Left lung (tissue), 10 donors: ENCODE data around the gene DDA1. TPM values are rescaled to one million over a fixed set of nuclear protein-coding genes. Genes with fewer than 3 reads are reported as not detected.

ENCODE experiments used
- ATAC-seq: fragments of 200-7000 bp; cut with Tn5 transposase; one replicate; pipeline ENCODE4 v1.9.1; 2020; ENCODE audit warnings: moderate library complexity
- DNase-seq, 4 donors: peaks; one replicate each; pipeline ENCODE4 v3.0.0-alpha.2; 2013 to 2020
- H3K27ac ChIP-seq, 2 donors: fragments of 200-600 bp; sonication (generic) in 1 of 2; one replicate each; pipeline versions ENCODE4 v1.5.0 to v1.8.0; 2020 to 2021
- H3K27me3 ChIP-seq, 2 donors: fragments of 200-600 bp; sonication (generic) in 1 of 2; one replicate each; pipeline versions ENCODE4 v1.5.0 to v1.8.0; 2020 to 2021
- H3K36me3 ChIP-seq, 2 donors: fragments of 200-600 bp; sonication (generic) in 1 of 2; one replicate each; pipeline versions ENCODE4 v1.5.0 to v1.8.0; 2020 to 2021
- H3K4me1 ChIP-seq, 2 donors: fragments of 200-600 bp; one replicate each; pipeline ENCODE4 v1.8.0; 2021
- H3K4me3 ChIP-seq, 2 donors: fragments of 200-600 bp; sonication (generic) in 1 of 2; one replicate each; pipeline versions ENCODE4 v1.5.0 to v1.8.0; 2020 to 2021; ENCODE audit warnings: mild to moderate bottlenecking in 1 of 2
- H3K9me3 ChIP-seq, 2 donors: fragments of 200-600 bp; sonication (generic) in 1 of 2; one replicate each; pipeline versions ENCODE4 v1.5.0 to v1.8.0; 2020 to 2021
- CTCF ChIP-seq, 2 donors: fragments of 200-600 bp; sonication (generic) in 1 of 2; IDR thresholded peaks; one replicate each; pipeline versions ENCODE4 v1.5.0 to v1.8.0; 2021; ENCODE audit warnings: antibody characterized with exemption in 2 of 2
- intact Hi-C, 2 donors: fragments of 100-400 bp; cut with DNase I; formaldehyde crosslinking; loops; one replicate each; pipeline versions ENCODE4 v1.11.2 to v1.14.2; 2022
- polyA plus RNA-seq, 6 donors: library from polyadenylated mRNA; unstranded; fragments of 120-200 nt; gene quantifications; one replicate each; pipeline ENCODE4 v1.2.1, GENCODE V29; 2013; ENCODE audit not compliant: insufficient read length in 6 of 6
- total RNA-seq, 2 donors: library from RNA; stranded (reverse); fragmentation: NEBNext Ultra II Directional; extraction: Animal tissue kit (Norgen Biotek cat#: 25700); gene quantifications; one replicate each; pipeline ENCODE4 v1.2.1, GENCODE V29; 2021
- donor health status: DM: no; HTN: yes; CAD: no.
- donor health status: DM: no; HTN: no; CAD: no.

The DDA1 gene
- total and polyA plus RNA-seq, 8 donors = 24.7 to 44.1 (median 33.0) TPM

GRCh38 chr19:17329366-17330261, 20.3 kb downstream of the DDA1 start:
- H3K36me3 ChIP-seq = peaks cover 0 to 15% of the 10 kb centered on the region in 2 donors
- no peak overlapping the region for H3K4me3 ChIP-seq
- no peak for TF ChIP-seq CTCF (IDR thresholded peaks at IDR 0.05)
- DNase-seq = no peak
- intact Hi-C loops = no loop called here
- peaks cover 0 to 41% of the 10 kb centered on the region in 2 donors for H3K4me1 ChIP-seq
- no peak for ATAC-seq
- peaks cover 0 to 35% of the 10 kb centered on the region in 2 donors for H3K27me3 ChIP-seq
- H3K27ac ChIP-seq = no peak overlapping the region
- H3K9me3 ChIP-seq = peaks cover 0 to 2% of the 10 kb centered on the region in 2 donors

GRCh38 chr19:17330262-17331044, 21.1 kb downstream of the DDA1 start:
- intact Hi-C loops = no loop called here
- Histone ChIP-seq H3K4me1 (peaks cover 0 to 47% of the 10 kb centered on the region in 2 donors), H3K4me3 (no peak overlapping the region), H3K27me3 (peaks cover 0 to 35% of the 10 kb centered on the region in 2 donors), H3K36me3 (peaks cover 0 to 9% of the 10 kb centered on the region in 2 donors), H3K27ac (no peak overlapping the region), H3K9me3 (peaks cover 0 to 2% of the 10 kb centered on the region in 2 donors)
- no peak for ATAC-seq
- DNase-seq = no peak
- no peak for TF ChIP-seq CTCF (IDR thresholded peaks at IDR 0.05)

GRCh38 chr19:17331045-17331558, 21.7 kb downstream of the DDA1 start:
- DNase-seq (no peak), ATAC-seq (no peak)
- H3K9me3 ChIP-seq = peaks cover 0 to 2% of the 10 kb centered on the region in 2 donors
- peaks cover 0 to 9% of the 10 kb centered on the region in 2 donors for H3K36me3 ChIP-seq
- peaks cover 4 to 54% of the 10 kb centered on the region in 2 donors for H3K4me1 ChIP-seq
- H3K4me3 ChIP-seq = no peak overlapping the region
- no peak for TF ChIP-seq CTCF (IDR thresholded peaks at IDR 0.05)
- no peak overlapping the region for H3K27ac ChIP-seq
- intact Hi-C loops = no loop called here
- H3K27me3 ChIP-seq = peaks cover 0 to 35% of the 10 kb centered on the region in 2 donors

GRCh38 chr19:17332360-17332676, 23.0 kb downstream of the DDA1 start:
- Histone ChIP-seq H3K9me3 (peaks cover 0 to 2% of the 10 kb centered on the region in 2 donors), H3K27me3 (peaks cover 0 to 35% of the 10 kb centered on the region in 2 donors)
- ATAC-seq = no peak

More at GRCh38 chr19:17332360-17332676, 23.0 kb downstream of the DDA1 start:
- peaks cover 6 to 58% of the 10 kb centered on the region in 2 donors for H3K4me1 ChIP-seq
- no peak for TF ChIP-seq CTCF (IDR thresholded peaks at IDR 0.05)
- intact Hi-C loops = no loop called here
- no peak overlapping the region for H3K27ac ChIP-seq
- H3K4me3 ChIP-seq = no peak overlapping the region
- peaks cover 0 to 9% of the 10 kb centered on the region in 2 donors for H3K36me3 ChIP-seq
- no peak for DNase-seq
